ENCODE measurements around the gene ATG13.
A peak's percentile ranks its signal among the peaks of the same experiment; 100 is the strongest.
"Not testable (repeated sequence)": the region's sequence is repeated elsewhere in the genome, so short reads cannot be mapped to it uniquely, and the experiment has no call there.

Gene ATG13

GRCh38 chr11:46643986-46644385, 26.6 kb downstream of the ATG13 start:
- DNase-seq (ENCODE audit: low read depth), result no peak

- peak; percentile 94 for DNase-seq (ENCODE audit: low read depth)
Observed at GRCh38 chr11:46649180-46649738, 31.9 kb downstream of the ATG13 start.

GRCh38 chr11:46655631-46656030, 38.3 kb downstream of the ATG13 start:
- no peak for DNase-seq (ENCODE audit: low read depth)

- DNase-seq (ENCODE audit: low read depth), result no peak
Observed at GRCh38 chr11:46657186-46657585, 39.8 kb downstream of the ATG13 start.

GRCh38 chr11:46658259-46658658, 40.9 kb downstream of the ATG13 start:
- DNase-seq (ENCODE audit: low read depth), result peak; percentile 77

GRCh38 chr11:46659908-46660307, 42.6 kb downstream of the ATG13 start:
- peak; percentile 65 for DNase-seq (ENCODE audit: low read depth)

GRCh38 chr11:46661836-46662235, 44.5 kb downstream of the ATG13 start:
- DNase-seq (ENCODE audit: low read depth), result no peak

- no peak for DNase-seq (ENCODE audit: low read depth)
Observed at GRCh38 chr11:46662366-46662765, 45.0 kb downstream of the ATG13 start.

- DNase-seq (ENCODE audit: low read depth), result no peak
Observed at GRCh38 chr11:46663277-46663940, 46.1 kb downstream of the ATG13 start.

GRCh38 chr11:46664612-46665011, 47.3 kb downstream of the ATG13 start:
- DNase-seq (ENCODE audit: low read depth), result no peak

- DNase-seq (ENCODE audit: low read depth), result no peak
Observed at GRCh38 chr11:46665356-46665755, 48.0 kb downstream of the ATG13 start.

GRCh38 chr11:46666516-46666915, 49.2 kb downstream of the ATG13 start:
- DNase-seq (ENCODE audit: low read depth), result no peak

GRCh38 chr11:46667043-46667481, 49.7 kb downstream of the ATG13 start:
- no peak for DNase-seq (ENCODE audit: low read depth)

- DNase-seq (ENCODE audit: low read depth), result no peak
Observed at GRCh38 chr11:46668480-46669085, 51.2 kb downstream of the ATG13 start.

- DNase-seq (ENCODE audit: low read depth), result no peak
Observed at GRCh38 chr11:46669711-46670139, 52.4 kb downstream of the ATG13 start.

GRCh38 chr11:46670521-46670920, 53.2 kb downstream of the ATG13 start:
- not testable (repeated sequence) for DNase-seq (ENCODE audit: low read depth)

GRCh38 chr11:46671958-46672315, 54.6 kb downstream of the ATG13 start:
- no peak for DNase-seq (ENCODE audit: low read depth)

GRCh38 chr11:46672381-46672839, 55.1 kb downstream of the ATG13 start:
- DNase-seq (ENCODE audit: low read depth), result no peak

- DNase-seq (ENCODE audit: low read depth), result no peak
Observed at GRCh38 chr11:46673713-46674462, 56.5 kb downstream of the ATG13 start.

GRCh38 chr11:46674463-46675287, 57.3 kb downstream of the ATG13 start:
- DNase-seq (ENCODE audit: low read depth), result no peak

GRCh38 chr11:46675288-46675851, 58.0 kb downstream of the ATG13 start:
- DNase-seq (ENCODE audit: low read depth), result peak; percentile 90

- no peak for DNase-seq (ENCODE audit: low read depth)
Observed at GRCh38 chr11:46675949-46676348, 58.6 kb downstream of the ATG13 start.
